ENCODE measurements around the gene MFSD8. TPM values are rescaled to one million over a fixed set of nuclear protein-coding genes. Genes with fewer than 3 reads are reported as not detected.

The MFSD8 gene
- total and polyA plus RNA-seq, 8 donors, result 1.8 to 65.9 (median 12.2) TPM

DNA sequence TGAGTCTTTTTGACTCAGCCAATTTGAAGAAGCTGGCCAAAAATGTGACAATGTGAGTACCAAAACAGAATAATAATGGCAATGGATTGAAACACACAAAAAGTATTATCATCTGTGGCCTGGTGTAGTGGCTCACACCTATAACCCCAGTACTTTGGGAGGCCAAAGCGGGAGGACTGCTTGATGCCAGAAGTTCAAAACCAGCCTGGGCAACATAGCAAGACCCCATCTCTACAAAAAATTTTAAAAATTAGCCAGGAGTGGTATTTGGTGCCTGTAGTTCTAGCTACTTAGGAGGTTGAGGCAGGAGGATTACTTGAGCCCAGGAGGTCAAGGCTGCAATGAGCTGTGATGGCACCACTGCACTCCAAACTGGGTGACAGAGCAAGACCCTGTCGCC is 42.7 kb downstream of the MFSD8 start:
- no peaks in the 10 kb centered on the region for H3K27me3 ChIP-seq
- WGBS, 5 donors, result 92 to 100% (median 99%) methylated on average over 2 of the region's 2 CpGs
- H3K4me1 ChIP-seq, result no peaks in the 10 kb centered on the region
- no peak overlapping the region for H3K27ac ChIP-seq
- TF ChIP-seq POLR2A (IDR thresholded peaks at IDR 0.05), result no peak
- TF ChIP-seq, protein P1, sequence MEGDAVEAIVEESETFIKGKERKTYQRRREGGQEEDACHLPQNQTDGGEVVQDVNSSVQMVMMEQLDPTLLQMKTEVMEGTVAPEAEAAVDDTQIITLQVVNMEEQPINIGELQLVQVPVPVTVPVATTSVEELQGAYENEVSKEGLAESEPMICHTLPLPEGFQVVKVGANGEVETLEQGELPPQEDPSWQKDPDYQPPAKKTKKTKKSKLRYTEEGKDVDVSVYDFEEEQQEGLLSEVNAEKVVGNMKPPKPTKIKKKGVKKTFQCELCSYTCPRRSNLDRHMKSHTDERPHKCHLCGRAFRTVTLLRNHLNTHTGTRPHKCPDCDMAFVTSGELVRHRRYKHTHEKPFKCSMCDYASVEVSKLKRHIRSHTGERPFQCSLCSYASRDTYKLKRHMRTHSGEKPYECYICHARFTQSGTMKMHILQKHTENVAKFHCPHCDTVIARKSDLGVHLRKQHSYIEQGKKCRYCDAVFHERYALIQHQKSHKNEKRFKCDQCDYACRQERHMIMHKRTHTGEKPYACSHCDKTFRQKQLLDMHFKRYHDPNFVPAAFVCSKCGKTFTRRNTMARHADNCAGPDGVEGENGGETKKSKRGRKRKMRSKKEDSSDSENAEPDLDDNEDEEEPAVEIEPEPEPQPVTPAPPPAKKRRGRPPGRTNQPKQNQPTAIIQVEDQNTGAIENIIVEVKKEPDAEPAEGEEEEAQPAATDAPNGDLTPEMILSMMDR (IDR thresholded peaks at IDR 0.05), result no peak
- no peak for TF ChIP-seq EP300 (IDR thresholded peaks at IDR 0.05)
- TF ChIP-seq POLR2AphosphoS5 (IDR thresholded peaks at IDR 0.05), result no peak
- no peak overlapping the region for H3K4me3 ChIP-seq
- peaks cover 0 to 3% (median 0%) of the 10 kb centered on the region in 4 donors for H3K9me3 ChIP-seq
- intact Hi-C loops (cut with DNase I; ENCODE audit: low total_unique reads), result no loop called here
- peaks cover 15 to 75% (median 60%) of the 10 kb centered on the region in 4 donors for H3K36me3 ChIP-seq
- DNase-seq, result no peak

DNA sequence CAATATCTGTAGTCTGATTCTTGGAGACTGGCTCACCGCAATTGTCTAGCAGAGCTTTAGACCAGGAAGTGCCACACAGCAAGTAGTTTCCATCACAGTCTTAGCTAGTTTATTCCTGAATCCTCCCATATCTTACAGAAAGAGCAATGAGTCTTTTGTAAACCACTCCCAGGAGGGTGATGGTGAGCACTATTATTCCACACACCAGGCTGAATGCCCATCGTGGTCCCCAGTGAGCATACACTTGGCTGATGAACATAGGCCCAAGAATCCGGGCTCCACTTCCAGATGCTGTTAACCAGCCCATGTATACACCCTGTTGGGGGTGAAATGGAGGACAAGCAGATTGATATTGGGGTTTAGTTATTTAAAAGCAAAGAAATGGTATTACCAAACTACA is 44.5 kb downstream of the MFSD8 start:
- Histone ChIP-seq H3K36me3 (peaks cover 11 to 71% (median 57%) of the 10 kb centered on the region in 4 donors), H3K4me1 (no peaks in the 10 kb centered on the region), H3K27me3 (no peaks in the 10 kb centered on the region), H3K27ac (no peak overlapping the region), H3K9me3 (no peaks in the 10 kb centered on the region), H3K4me3 (no peak overlapping the region)
- WGBS, 5 donors, result 92 to 100% (median 95%) methylated on average over 3 of the region's 3 CpGs
- intact Hi-C loops (cut with DNase I; ENCODE audit: low total_unique reads), result no loop called here
- DNase-seq, result no peak
- no peak for TF ChIP-seq EP300 (IDR thresholded peaks at IDR 0.05)
- TF ChIP-seq POLR2AphosphoS5 (IDR thresholded peaks at IDR 0.05), result no peak
- no peak for TF ChIP-seq POLR2A (IDR thresholded peaks at IDR 0.05)
- TF ChIP-seq, protein P1 (IDR thresholded peaks at IDR 0.05), result no peak

DNA sequence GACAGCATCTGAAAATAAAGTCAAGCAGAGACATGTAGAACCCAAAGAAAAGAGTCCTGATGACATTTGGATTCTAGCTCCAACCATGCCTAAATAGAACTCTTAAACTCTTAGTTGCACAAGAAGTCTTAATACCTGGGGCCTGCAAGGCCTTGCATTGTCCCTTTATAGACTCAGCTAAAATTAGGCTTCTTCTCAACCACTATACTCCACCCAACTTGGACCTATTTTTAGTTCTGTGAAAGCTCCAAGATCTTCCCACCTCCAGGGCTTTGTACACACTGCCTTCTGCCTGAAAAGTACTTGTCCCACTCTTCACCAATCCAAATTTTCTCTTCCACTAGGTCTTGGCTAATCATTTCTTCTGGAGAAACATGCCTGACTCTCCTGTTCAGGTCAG is 47.8 kb downstream of the MFSD8 start:
- DNase-seq, result no peak
- intact Hi-C loops (cut with DNase I; ENCODE audit: low total_unique reads), result no loop called here
- H3K4me3 ChIP-seq, result no peak overlapping the region
- H3K27ac ChIP-seq, result no peak overlapping the region
- no peaks in the 10 kb centered on the region for H3K4me1 ChIP-seq
- H3K27me3 ChIP-seq, result no peaks in the 10 kb centered on the region
- H3K9me3 ChIP-seq, result no peaks in the 10 kb centered on the region
- TF ChIP-seq POLR2AphosphoS5 (IDR thresholded peaks at IDR 0.05) (no peak), POLR2A (IDR thresholded peaks at IDR 0.05) (no peak), EP300 (IDR thresholded peaks at IDR 0.05) (no peak)
- TF ChIP-seq, protein P1 (IDR thresholded peaks at IDR 0.05), result no peak
- peaks cover 11 to 50% (median 49%) of the 10 kb centered on the region in 4 donors for H3K36me3 ChIP-seq

DNA sequence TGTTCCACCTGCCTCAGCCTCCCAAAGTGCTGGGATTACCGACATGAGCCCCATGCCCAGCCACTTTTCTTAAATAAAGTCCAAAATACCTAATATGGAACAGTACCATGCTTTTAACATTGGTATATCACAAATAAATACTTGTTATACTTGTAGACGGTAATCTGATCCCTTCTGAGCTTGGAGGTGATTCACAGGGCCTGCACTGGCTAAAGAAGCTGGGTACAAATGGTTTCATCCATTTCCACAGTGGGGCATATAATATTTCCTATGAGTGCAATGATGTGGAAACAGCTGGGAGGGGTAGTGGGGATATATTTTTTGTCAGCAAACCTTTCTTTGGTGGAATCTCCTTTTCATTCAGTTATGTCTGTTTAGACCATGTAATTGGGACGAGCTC is 48.5 kb downstream of the MFSD8 start:
- H3K4me1 ChIP-seq, result no peaks in the 10 kb centered on the region
- WGBS, 5 donors, result 95 to 98% (median 95%) methylated on average over 3 of the region's 3 CpGs
- intact Hi-C loops (cut with DNase I; ENCODE audit: low total_unique reads), result no loop called here
- H3K27me3 ChIP-seq, result no peaks in the 10 kb centered on the region
- no peak for DNase-seq
- H3K4me3 ChIP-seq, result no peak overlapping the region
- H3K36me3 ChIP-seq, result peaks cover 10 to 47% (median 45%) of the 10 kb centered on the region in 4 donors
- TF ChIP-seq EP300 (IDR thresholded peaks at IDR 0.05) (no peak), POLR2AphosphoS5 (IDR thresholded peaks at IDR 0.05) (no peak), POLR2A (IDR thresholded peaks at IDR 0.05) (no peak)
- TF ChIP-seq, protein P1 (IDR thresholded peaks at IDR 0.05), result no peak
- H3K9me3 ChIP-seq, result no peaks in the 10 kb centered on the region
- H3K27ac ChIP-seq, result no peak overlapping the region
